AG09309 (cell line): ENCODE data around the gene CADM4.

Experiments used
- DNase-seq: peaks from one replicate; pipeline ENCODE4 v3.0.0-alpha.2; 2010; ENCODE audit warnings: low read depth
- H3K4me3 ChIP-seq: 2 replicates; pipeline ENCODE4 v1.5.1; 2011; ENCODE audit warnings: mild to moderate bottlenecking, low read depth, low read length, moderate library complexity; ENCODE audit not compliant: control insufficient read depth
- TF ChIP-seq, protein P1 (sequence below): IDR thresholded peaks from 2 replicates; pipeline ENCODE4 v1.5.1; 2011; ENCODE audit warnings: mild to moderate bottlenecking, low read depth, low read length, inconsistent platforms; ENCODE audit not compliant: insufficient read depth, control insufficient read depth; ENCODE audit errors: missing control alignments

Gene CADM4

DNA sequence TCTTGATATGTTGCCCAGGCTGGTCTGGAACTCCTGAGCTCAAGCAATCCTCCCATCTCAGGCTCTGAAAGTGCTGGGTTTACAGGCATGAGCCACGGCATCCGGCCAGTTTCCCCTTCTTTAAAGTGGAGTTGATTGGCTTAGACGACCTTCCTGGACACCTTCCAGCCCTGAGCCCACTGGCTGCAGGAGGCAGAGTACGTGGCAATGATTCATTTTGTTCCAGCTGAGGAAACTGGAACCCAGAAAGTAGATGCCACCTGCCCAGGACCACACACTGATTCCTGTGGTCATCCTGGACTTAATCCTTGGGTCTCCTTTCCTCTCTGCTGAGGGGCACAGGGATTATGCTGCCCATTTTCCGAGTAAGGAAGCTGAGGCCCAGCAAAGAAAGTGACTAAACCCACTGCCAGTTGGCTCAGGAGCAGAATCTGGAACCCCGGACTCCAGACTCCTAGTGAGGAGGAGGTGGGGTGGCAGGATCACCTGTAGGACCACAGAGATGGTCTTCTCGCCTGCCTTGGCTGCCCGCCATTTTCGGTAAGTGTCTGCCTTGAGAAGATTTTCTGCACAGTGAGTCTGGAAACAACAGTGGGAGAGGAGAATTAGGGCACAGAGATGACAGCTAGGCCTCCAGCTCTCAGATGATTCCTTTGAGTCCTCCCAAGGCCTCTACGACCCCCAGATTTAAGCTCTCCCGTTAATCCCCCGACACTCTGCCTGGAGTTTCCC is 65.1 kb downstream of the CADM4 start:
- TF ChIP-seq, protein P1, sequence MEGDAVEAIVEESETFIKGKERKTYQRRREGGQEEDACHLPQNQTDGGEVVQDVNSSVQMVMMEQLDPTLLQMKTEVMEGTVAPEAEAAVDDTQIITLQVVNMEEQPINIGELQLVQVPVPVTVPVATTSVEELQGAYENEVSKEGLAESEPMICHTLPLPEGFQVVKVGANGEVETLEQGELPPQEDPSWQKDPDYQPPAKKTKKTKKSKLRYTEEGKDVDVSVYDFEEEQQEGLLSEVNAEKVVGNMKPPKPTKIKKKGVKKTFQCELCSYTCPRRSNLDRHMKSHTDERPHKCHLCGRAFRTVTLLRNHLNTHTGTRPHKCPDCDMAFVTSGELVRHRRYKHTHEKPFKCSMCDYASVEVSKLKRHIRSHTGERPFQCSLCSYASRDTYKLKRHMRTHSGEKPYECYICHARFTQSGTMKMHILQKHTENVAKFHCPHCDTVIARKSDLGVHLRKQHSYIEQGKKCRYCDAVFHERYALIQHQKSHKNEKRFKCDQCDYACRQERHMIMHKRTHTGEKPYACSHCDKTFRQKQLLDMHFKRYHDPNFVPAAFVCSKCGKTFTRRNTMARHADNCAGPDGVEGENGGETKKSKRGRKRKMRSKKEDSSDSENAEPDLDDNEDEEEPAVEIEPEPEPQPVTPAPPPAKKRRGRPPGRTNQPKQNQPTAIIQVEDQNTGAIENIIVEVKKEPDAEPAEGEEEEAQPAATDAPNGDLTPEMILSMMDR, result no peak
- peak overlapping the region; percentile 83 for H3K4me3 ChIP-seq
- no peak for DNase-seq
